Measurements from ENCODE around the gene ABCC8. TPM values are rescaled to one million over a fixed set of nuclear protein-coding genes. Genes with fewer than 3 reads are reported as not detected.

The ABCC8 gene
- total and polyA plus RNA-seq, 2 experiments from 2014 or later: 2.2 TPM; not detected in 1

DNA sequence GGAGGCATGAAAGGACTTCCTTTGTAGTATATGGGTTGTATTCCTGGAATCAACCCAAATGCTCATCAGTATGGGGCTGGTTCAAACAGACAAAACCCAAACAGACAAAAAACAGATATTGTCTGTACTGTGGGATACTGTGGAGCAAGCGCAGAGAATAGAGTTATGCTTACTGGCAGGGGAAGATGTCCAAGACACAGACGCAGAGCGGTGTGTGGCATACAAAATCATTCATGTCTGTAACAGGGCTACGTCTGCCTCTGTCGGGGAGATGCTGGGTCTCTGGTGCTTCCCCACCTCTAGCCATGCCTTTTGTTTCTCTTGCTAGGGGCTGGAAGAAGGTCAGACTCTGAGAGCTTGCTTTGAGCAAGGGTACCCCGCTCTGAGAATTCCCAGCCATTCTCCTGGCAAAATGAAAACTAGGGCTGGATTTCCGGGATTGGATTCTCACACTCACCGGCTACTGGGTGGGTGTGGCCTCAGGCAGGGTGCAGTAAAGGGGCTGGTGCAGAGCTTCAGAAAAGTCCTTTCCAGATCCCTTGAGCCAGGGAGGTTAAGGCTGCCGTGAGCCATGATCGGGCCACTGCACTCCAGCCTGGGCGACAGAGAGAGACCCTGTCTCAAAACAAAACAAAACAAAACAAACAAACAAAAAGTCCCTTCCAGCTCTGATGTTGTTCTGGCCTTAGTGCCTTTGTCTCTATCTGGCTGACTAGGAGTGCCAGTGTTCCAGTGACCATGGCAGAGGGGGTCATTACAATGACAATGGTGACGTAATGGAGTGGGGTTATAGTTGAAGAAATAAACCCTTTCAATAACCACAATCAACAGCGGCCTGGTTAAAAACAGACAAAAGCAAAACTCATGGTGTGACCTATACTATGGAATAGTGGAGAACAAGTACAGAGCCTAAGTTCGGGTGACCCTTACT lies 2.9 kb upstream of the ABCC8 start:
- Histone ChIP-seq H3K27me3 (peaks cover 48% of the 10 kb centered on the region), H3K9me3 (ENCODE audit: low read depth) (no peaks in the 10 kb centered on the region), H3K4me3 (no peak overlapping the region), H3K4me1 (ENCODE audit: insufficient read depth) (no peaks in the 10 kb centered on the region), H3K36me3 (replicated peaks; ENCODE audit: insufficient read depth, low read depth) (no peaks in the 10 kb centered on the region), H3K27ac (no peak overlapping the region), H3K79me2 (no peaks in the 10 kb centered on the region), H3K4me2 (peak overlapping the region; percentile 65), H3K9me2 (replicated peaks; ENCODE audit: insufficient read depth) (no peaks in the 10 kb centered on the region), H2AFZ (no peak overlapping the region), H4K20me1 (ENCODE audit: insufficient read depth, poor library complexity, severe bottlenecking) (no peaks in the 10 kb centered on the region)
- no peak for TF ChIP-seq CTCF (IDR thresholded peaks at IDR 0.05; ENCODE audit: poor library complexity)
- no peak for TF ChIP-seq EZH2 (IDR thresholded peaks at IDR 0.05; ENCODE audit: borderline replicate concordance)
- no peak for TF ChIP-seq EZH2phosphoT487 (IDR thresholded peaks at IDR 0.05; ENCODE audit: low read depth, severe bottlenecking, unreplicated experiment)
- WGBS (ENCODE audit: low lambda C conversion rate, missing lambda C conversion rate): 32% methylated on average over 14 of the region's 14 CpGs
- peak; percentile 57 for DNase-seq (ENCODE audit: low spot score)

GRCh38 chr11:17478070-17478469 lies 1.4 kb upstream of the ABCC8 start:
- Histone ChIP-seq H3K4me3 (no peak overlapping the region), H3K4me1 (ENCODE audit: insufficient read depth) (no peaks in the 10 kb centered on the region), H4K20me1 (ENCODE audit: insufficient read depth, poor library complexity, severe bottlenecking) (no peaks in the 10 kb centered on the region), H3K27ac (no peak overlapping the region), H3K9me2 (replicated peaks; ENCODE audit: insufficient read depth) (no peaks in the 10 kb centered on the region), H2AFZ (no peak overlapping the region), H3K36me3 (replicated peaks; ENCODE audit: insufficient read depth, low read depth) (no peaks in the 10 kb centered on the region), H3K4me2 (no peak overlapping the region), H3K9me3 (ENCODE audit: low read depth) (no peaks in the 10 kb centered on the region), H3K27me3 (peaks cover 63% of the 10 kb centered on the region), H3K79me2 (no peaks in the 10 kb centered on the region)
- WGBS (ENCODE audit: low lambda C conversion rate, missing lambda C conversion rate): 45% methylated on average over 6 of the region's 6 CpGs
- TF ChIP-seq EZH2phosphoT487 (IDR thresholded peaks at IDR 0.05; ENCODE audit: low read depth, severe bottlenecking, unreplicated experiment) (no peak), CTCF (IDR thresholded peaks at IDR 0.05; ENCODE audit: poor library complexity) (no peak), EZH2 (IDR thresholded peaks at IDR 0.05; ENCODE audit: borderline replicate concordance) (no peak)
- DNase-seq (ENCODE audit: low spot score): no peak

- Histone ChIP-seq H2AFZ (no peak overlapping the region), H3K4me1 (ENCODE audit: insufficient read depth) (no peaks in the 10 kb centered on the region), H3K9me3 (ENCODE audit: low read depth) (no peaks in the 10 kb centered on the region), H3K27me3 (peaks cover 70% of the 10 kb centered on the region), H4K20me1 (ENCODE audit: insufficient read depth, poor library complexity, severe bottlenecking) (no peaks in the 10 kb centered on the region), H3K79me2 (no peaks in the 10 kb centered on the region), H3K4me2 (no peak overlapping the region), H3K4me3 (no peak overlapping the region), H3K27ac (no peak overlapping the region), H3K9me2 (replicated peaks; ENCODE audit: insufficient read depth) (no peaks in the 10 kb centered on the region), H3K36me3 (replicated peaks; ENCODE audit: insufficient read depth, low read depth) (no peaks in the 10 kb centered on the region)
- 60% methylated on average over 6 of the region's 6 CpGs for WGBS (ENCODE audit: low lambda C conversion rate, missing lambda C conversion rate)
- no peak for TF ChIP-seq EZH2 (IDR thresholded peaks at IDR 0.05; ENCODE audit: borderline replicate concordance)
- TF ChIP-seq CTCF (IDR thresholded peaks at IDR 0.05; ENCODE audit: poor library complexity): no peak
- TF ChIP-seq EZH2phosphoT487 (IDR thresholded peaks at IDR 0.05; ENCODE audit: low read depth, severe bottlenecking, unreplicated experiment): no peak
- no peak for DNase-seq (ENCODE audit: low spot score)
Observed at GRCh38 chr11:17477361-17477760, 716 bp upstream of the ABCC8 start.

All from hepatocyte (in vitro differentiated cells).